Osteoblast (primary cell): ENCODE results near the gene DGKA. TPM values are rescaled to one million over a fixed set of nuclear protein-coding genes. Genes with fewer than 3 reads are reported as not detected.
A peak's percentile ranks its signal among the peaks of the same experiment; 100 is the strongest.
"Not testable (repeated sequence)": the region's sequence is repeated elsewhere in the genome, so short reads cannot be mapped to it uniquely, and the experiment has no call there.

Experiments used
- DNase-seq: peaks from one replicate; pipeline ENCODE4 v3.0.0; 2011; ENCODE audit warnings: low spot score, mixed read lengths; ENCODE audit not compliant: insufficient read length; ENCODE audit errors: missing footprints
- H2AFZ ChIP-seq: 2 replicates; pipeline ENCODE4 v1.6.0; 2011; ENCODE audit warnings: mild to moderate bottlenecking, low read length
- H3K27ac ChIP-seq: 2 replicates; pipeline ENCODE4 v1.5.1; 2011; ENCODE audit warnings: mild to moderate bottlenecking, low read depth, low read length, moderate library complexity
- H3K27me3 ChIP-seq: 2 replicates; pipeline ENCODE4 v1.6.0; 2012; ENCODE audit warnings: mild to moderate bottlenecking, control low read depth, inconsistent platforms, low read length, moderate library complexity; ENCODE audit not compliant: insufficient read depth
- H3K36me3 ChIP-seq: 2 replicates; pipeline ENCODE4 v1.5.1; 2011; ENCODE audit warnings: mild to moderate bottlenecking, low read length, control low read depth, moderate library complexity; ENCODE audit not compliant: insufficient read depth
- H3K4me1 ChIP-seq: 2 replicates; pipeline ENCODE4 v1.5.1; 2011; ENCODE audit warnings: mild to moderate bottlenecking, low read length, control low read depth, moderate library complexity; ENCODE audit not compliant: insufficient read depth
- H3K4me2 ChIP-seq: 2 replicates; pipeline ENCODE4 v1.6.0; 2011; ENCODE audit warnings: mild to moderate bottlenecking, low read length; ENCODE audit not compliant: insufficient read depth
- H3K4me3 ChIP-seq: fragments of 200-600 bp; sonication (generic); 3 replicates; pipeline ENCODE4 v1.5.1; 2012; ENCODE audit warnings: mild to moderate bottlenecking, low read length, inconsistent platforms; ENCODE audit not compliant: insufficient read depth
- H3K79me2 ChIP-seq: 2 replicates; pipeline ENCODE4 v1.6.0; 2012; ENCODE audit warnings: mild to moderate bottlenecking, low read length, control low read depth, inconsistent platforms; ENCODE audit not compliant: insufficient read depth
- H3K9me3 ChIP-seq: 2 replicates; pipeline ENCODE4 v1.5.1; 2011; ENCODE audit warnings: low read depth, low read length, control low read depth
- H4K20me1 ChIP-seq: 2 replicates; pipeline ENCODE4 v1.6.0; 2012; ENCODE audit warnings: mild to moderate bottlenecking, low read length, control low read depth; ENCODE audit not compliant: insufficient read depth
- CTCF ChIP-seq: IDR thresholded peaks from 2 replicates; pipeline ENCODE4 v1.5.1; 2011; ENCODE audit warnings: mild to moderate bottlenecking, low read depth, low read length, moderate library complexity; ENCODE audit errors: extremely low read depth
- total RNA-seq: library from RNA; depleted of rRNA; stranded (reverse); fragments of >200 nt; gene quantifications from 2 replicates; pipeline ENCODE4 v1.2.3, GENCODE V29; 2012

Gene DGKA
- total RNA-seq, 1 donor: 32.6 TPM

GRCh38 chr12:55997535-55997859, 66.5 kb downstream of the DGKA start:
- peaks cover 12% of the 10 kb centered on the region for H3K79me2 ChIP-seq
- H3K36me3 ChIP-seq: peaks cover 26% of the 10 kb centered on the region
- peaks cover 14% of the 10 kb centered on the region for H3K4me1 ChIP-seq
- TF ChIP-seq CTCF: no peak
- H3K27me3 ChIP-seq: no peaks in the 10 kb centered on the region
- peak; percentile 52 for DNase-seq
- H3K9me3 ChIP-seq: no peaks in the 10 kb centered on the region
- peak overlapping the region; percentile 96 for H3K4me3 ChIP-seq
- H4K20me1 ChIP-seq: no peaks in the 10 kb centered on the region
- peak overlapping the region; percentile 96 for H2AFZ ChIP-seq
- peak overlapping the region; percentile 92 for H3K4me2 ChIP-seq
- H3K27ac ChIP-seq: peak overlapping the region; percentile 71

GRCh38 chr12:55999522-55999921, 68.6 kb downstream of the DGKA start:
- Histone ChIP-seq H3K36me3 (peaks cover 13% of the 10 kb centered on the region), H3K79me2 (peaks cover 12% of the 10 kb centered on the region), H3K4me1 (peaks cover 14% of the 10 kb centered on the region)
- not testable (repeated sequence) for H3K27ac ChIP-seq, H2AFZ ChIP-seq, H3K4me2 ChIP-seq, H3K27me3 ChIP-seq, H4K20me1 ChIP-seq, DNase-seq, H3K4me3 ChIP-seq, H3K9me3 ChIP-seq

GRCh38 chr12:55999999-56000540, 69.1 kb downstream of the DGKA start:
- not testable (repeated sequence) for H3K27ac ChIP-seq
- peaks cover 12% of the 10 kb centered on the region for H3K79me2 ChIP-seq
- H3K36me3 ChIP-seq: peaks cover 10% of the 10 kb centered on the region

GRCh38 chr12:56001487-56002100, 70.6 kb downstream of the DGKA start:
- Histone ChIP-seq H3K27me3 (no peaks in the 10 kb centered on the region), H3K27ac (no peak overlapping the region), H3K4me3 (no peak overlapping the region), H2AFZ (no peak overlapping the region), H3K9me3 (no peaks in the 10 kb centered on the region), H3K4me2 (no peak overlapping the region), H3K36me3 (peaks cover 10% of the 10 kb centered on the region), H3K79me2 (peaks cover 12% of the 10 kb centered on the region), H3K4me1 (peaks cover 10% of the 10 kb centered on the region), H4K20me1 (no peaks in the 10 kb centered on the region)
- peak; percentile 22 for DNase-seq
- no peak for TF ChIP-seq CTCF

More at GRCh38 chr12:55999999-56000540, 69.1 kb downstream of the DGKA start:
- H4K20me1 ChIP-seq, H3K4me3 ChIP-seq, H3K9me3 ChIP-seq, H3K27me3 ChIP-seq, H3K4me2 ChIP-seq, DNase-seq, H2AFZ ChIP-seq: not testable (repeated sequence)
- H3K4me1 ChIP-seq: peaks cover 14% of the 10 kb centered on the region

GRCh38 chr12:56003376-56003775, 72.4 kb downstream of the DGKA start:
- not testable (repeated sequence) for H2AFZ ChIP-seq, DNase-seq, H3K27me3 ChIP-seq

More at GRCh38 chr12:56003376-56003775, 72.4 kb downstream of the DGKA start:
- H3K4me1 ChIP-seq, H3K9me3 ChIP-seq, H3K4me2 ChIP-seq, H3K4me3 ChIP-seq, H4K20me1 ChIP-seq, H3K27ac ChIP-seq, H3K79me2 ChIP-seq: not testable (repeated sequence)
- H3K36me3 ChIP-seq: peaks cover 10% of the 10 kb centered on the region

Other genes starting within 250 kb of the DGKA start
- gene ITGA7, start 223.3 kb upstream of the DGKA start, total RNA-seq: 22.4 and 24.8 TPM in 2 replicates
- 46.0 and 59.4 TPM in 2 replicates for gene BLOC1S1, start 215.1 kb upstream of the DGKA start, total RNA-seq
- gene RDH5, start 210.8 kb upstream of the DGKA start, total RNA-seq: 27.7 and 32.2 TPM in 2 replicates
- 3,072 and 3,128 TPM in 2 replicates for gene CD63, start 202.2 kb upstream of the DGKA start, total RNA-seq
- gene GDF11, start 188.0 kb upstream of the DGKA start, total RNA-seq: 4.1 and 4.3 TPM in 2 replicates
- gene SARNP, start 113.4 kb upstream of the DGKA start, total RNA-seq: 53.6 and 56.6 TPM in 2 replicates
- gene ORMDL2, start 113.1 kb upstream of the DGKA start, total RNA-seq: 9.4 and 10.1 TPM in 2 replicates
- 40.1 and 41.6 TPM in 2 replicates for gene DNAJC14, start 101.6 kb upstream of the DGKA start, total RNA-seq
- 13.0 and 14.7 TPM in 2 replicates for gene MMP19, start 88.2 kb upstream of the DGKA start, total RNA-seq
- 25.0 and 31.5 TPM in 2 replicates for gene PYM1, start 3.3 kb upstream of the DGKA start, total RNA-seq
- gene PMEL, start 34.9 kb downstream of the DGKA start, total RNA-seq: 0.59 and 0.72 TPM in 2 replicates
- 13.0 and 13.4 TPM in 2 replicates for gene CDK2, start 35.7 kb downstream of the DGKA start, total RNA-seq
- gene RAB5B, start 42.9 kb downstream of the DGKA start, total RNA-seq: 82.9 and 87.5 TPM in 2 replicates
- 12.3 and 13.0 TPM in 2 replicates for gene SUOX, start 66.1 kb downstream of the DGKA start, total RNA-seq
- 1.2 and 2.5 TPM in 2 replicates for gene IKZF4, start 89.9 kb downstream of the DGKA start, total RNA-seq
- 162 and 459 TPM in 2 replicates for gene RPS26, start 110.8 kb downstream of the DGKA start, total RNA-seq
- 1.1 and 2.4 TPM in 2 replicates for gene ERBB3, start 149.0 kb downstream of the DGKA start, total RNA-seq
- 99.0 and 115 TPM in 2 replicates for gene PA2G4, start 173.4 kb downstream of the DGKA start, total RNA-seq
- gene RPL41, start 185.5 kb downstream of the DGKA start, total RNA-seq: 1,930 and 2,844 TPM in 2 replicates
- gene ZC3H10, start 187.1 kb downstream of the DGKA start, total RNA-seq: 9.0 and 10.6 TPM in 2 replicates
- 239 and 304 TPM in 2 replicates for gene ESYT1, start 197.1 kb downstream of the DGKA start, total RNA-seq
- gene MYL6B, start 221.4 kb downstream of the DGKA start, total RNA-seq: 49.8 and 53.9 TPM in 2 replicates
- 848 and 873 TPM in 2 replicates for gene MYL6, start 227.2 kb downstream of the DGKA start, total RNA-seq